GM19395 (cell line): ENCODE measurements around the gene HIVEP1.

Source experiments
- ATAC-seq: cut with Tn5 transposase; IDR thresholded peaks from one replicate; pipeline ENCODE4 v1.9.1; 2021; ENCODE audit warnings: mild to moderate bottlenecking, moderate library complexity; ENCODE audit not compliant: unreplicated experiment

HIVEP1 gene

GRCh38 chr6:12047792-12048432 is 35.8 kb downstream of the HIVEP1 start:
- no peak for ATAC-seq

- no peak for ATAC-seq
Measured at GRCh38 chr6:12048609-12049008, 36.5 kb downstream of the HIVEP1 start.

GRCh38 chr6:12049165-12049564 is 37.1 kb downstream of the HIVEP1 start:
- peak; percentile 39 for ATAC-seq

- ATAC-seq = peak; percentile 81
Measured at GRCh38 chr6:12051861-12052368, 39.8 kb downstream of the HIVEP1 start.

- ATAC-seq = no peak
Measured at GRCh38 chr6:12058172-12058961, 46.3 kb downstream of the HIVEP1 start.

GRCh38 chr6:12060780-12061609 is 48.9 kb downstream of the HIVEP1 start:
- ATAC-seq = peak; percentile 83

GRCh38 chr6:12062605-12063004 is 50.5 kb downstream of the HIVEP1 start:
- ATAC-seq = no peak

GRCh38 chr6:12064131-12064530 is 52.0 kb downstream of the HIVEP1 start:
- no peak for ATAC-seq

GRCh38 chr6:12064538-12065071 is 52.5 kb downstream of the HIVEP1 start:
- no peak for ATAC-seq

- no peak for ATAC-seq
Measured at GRCh38 chr6:12065321-12066140, 53.4 kb downstream of the HIVEP1 start.

- ATAC-seq = no peak
Measured at GRCh38 chr6:12066297-12066696, 54.2 kb downstream of the HIVEP1 start.

- no peak for ATAC-seq
Measured at GRCh38 chr6:12068899-12069557, 56.9 kb downstream of the HIVEP1 start.

GRCh38 chr6:12069891-12070529 is 57.9 kb downstream of the HIVEP1 start:
- ATAC-seq = no peak

- ATAC-seq = no peak
Measured at GRCh38 chr6:12071064-12071615, 59.0 kb downstream of the HIVEP1 start.

GRCh38 chr6:12075067-12075563 is 63.0 kb downstream of the HIVEP1 start:
- ATAC-seq = no peak

- ATAC-seq = no peak
Measured at GRCh38 chr6:12077021-12077710, 65.1 kb downstream of the HIVEP1 start.

- ATAC-seq = no peak
Measured at GRCh38 chr6:12078014-12078413, 65.9 kb downstream of the HIVEP1 start.

- no peak for ATAC-seq
Measured at GRCh38 chr6:12081771-12082170, 69.7 kb downstream of the HIVEP1 start.
